Breast epithelium (tissue), 3 donors: ENCODE measurements around the gene ATP6V1A.

ENCODE experiments used
- CTCF ChIP-seq, 3 donors: fragments of 450-650 bp; IDR thresholded peaks; one replicate each; pipeline ENCODE4 v1.5.1; 2016 to 2017; ENCODE audit warnings: antibody characterized with exemption in 3 of 3, mild to moderate bottlenecking in 3 of 3, moderate library complexity in 3 of 3
- POLR2AphosphoS5 ChIP-seq, 3 donors: sonication (generic); formaldehyde crosslinking; IDR thresholded peaks; one replicate each; pipeline ENCODE4 v1.6.1; 2017; ENCODE audit warnings: antibody characterized with exemption in 3 of 3

- TF ChIP-seq POLR2AphosphoS5 (IDR thresholded peaks at IDR 0.05) (no peak), CTCF (IDR thresholded peaks at IDR 0.05) (peak in 2 of 3 donors; percentile 46 to 63)
Measured at GRCh38 chr3:113844622-113845222, 97.9 kb downstream of the ATP6V1A start.
